IMR-90 (cell line): Measurements from ENCODE around the gene ARL14. TPM values are rescaled to one million over a fixed set of nuclear protein-coding genes. Genes with fewer than 3 reads are reported as not detected.

Experiments used
- ATAC-seq: fragments of 200-7000 bp; cut with Tn5 transposase; 2 replicates; pipeline ENCODE4 v1.9.1; 2020; ENCODE audit warnings: low read depth, mild to moderate bottlenecking, moderate library complexity
- BruUV-seq: library from RNA; stranded (reverse); fragments of 400-500 nt; replicated peaks from 2 replicates; lab custom pipeline; 2021; lab: Mats Ljungman, UMichigan
- CTCF ChIA-PET: fragments of 300-600 bp; formaldehyde crosslinking; extraction: SDS; loops from one replicate; lab custom pipeline; 2021; ENCODE audit warnings: antibody characterized with exemption; lab: Yijun Ruan, JAX
- POLR2A ChIA-PET: fragments of 300-600 bp; sonication (Branson Sonifier 250); formaldehyde crosslinking; loops from one replicate; lab custom pipeline; 2022; ENCODE audit warnings: antibody characterized with exemption; ENCODE audit not compliant: unreplicated experiment; lab: Charles Lee
- DNase-seq: peaks from one replicate; pipeline ENCODE4 v3.0.0; 2013
- H2AFZ ChIP-seq: replicated peaks from 2 replicates; pipeline ENCODE3; 2013; ENCODE audit warnings: low read length, mild to moderate bottlenecking; ENCODE audit not compliant: poor library complexity
- H2AK5ac ChIP-seq: 2 replicates; pipeline ENCODE4 v1.6.1; 2013; ENCODE audit warnings: low read depth, low read length, inconsistent platforms
- H2AK9ac ChIP-seq: replicated peaks from 2 replicates; pipeline ENCODE3; 2013; ENCODE audit warnings: mild to moderate bottlenecking, low read depth, low read length, moderate library complexity; ENCODE audit not compliant: poor library complexity
- H2BK120ac ChIP-seq: 2 replicates; pipeline ENCODE4 v1.6.1; 2013; ENCODE audit warnings: low read depth, low read length, inconsistent platforms
- H2BK15ac ChIP-seq: 3 replicates; pipeline ENCODE4 v1.6.1; 2013; ENCODE audit warnings: low read depth, low read length, inconsistent platforms
- H2BK20ac ChIP-seq: 2 replicates; pipeline ENCODE4 v1.6.1; 2013; ENCODE audit warnings: low read depth, mild to moderate bottlenecking, inconsistent platforms, low read length, moderate library complexity
- H2BK5ac ChIP-seq: 2 replicates; pipeline ENCODE4 v1.6.1; 2013; ENCODE audit warnings: mild to moderate bottlenecking, low read depth, low read length, inconsistent platforms; ENCODE audit not compliant: poor library complexity, severe bottlenecking
- H3K14ac ChIP-seq: replicated peaks from 2 replicates; pipeline ENCODE4 v1.6.1; 2013; ENCODE audit warnings: low read depth, low read length, inconsistent platforms
- H3K18ac ChIP-seq: 2 replicates; pipeline ENCODE4 v1.6.1; 2013; ENCODE audit warnings: low read depth, low read length, control low read depth
- H3K23ac ChIP-seq: 2 replicates; pipeline ENCODE4 v1.6.1; 2013; ENCODE audit warnings: low read depth, low read length, inconsistent platforms
- H3K27ac ChIP-seq: 2 replicates; pipeline ENCODE4 v1.5.1; 2013; ENCODE audit warnings: mild to moderate bottlenecking, control low read depth, low read length; ENCODE audit not compliant: insufficient read depth
- H3K27me3 ChIP-seq: 2 replicates; pipeline ENCODE4 v1.6.1; 2013; ENCODE audit warnings: low read length; ENCODE audit not compliant: control insufficient read depth, insufficient read depth
- H3K36me3 ChIP-seq: 2 replicates; pipeline ENCODE4 v1.6.1; 2013; ENCODE audit warnings: low read length, mixed read lengths; ENCODE audit not compliant: control insufficient read depth, insufficient read depth
- H3K4ac ChIP-seq: 2 replicates; pipeline ENCODE4 v1.6.1; 2013; ENCODE audit warnings: low read depth, low read length, inconsistent platforms
- H3K4me1 ChIP-seq: 2 replicates; pipeline ENCODE4 v1.6.1; 2013; ENCODE audit warnings: low read length, mixed read lengths; ENCODE audit not compliant: control insufficient read depth, insufficient read depth
- H3K4me2 ChIP-seq: 2 replicates; pipeline ENCODE4 v1.6.1; 2013; ENCODE audit warnings: low read depth, mild to moderate bottlenecking, control low read depth, low read length, moderate library complexity
- H3K4me3 ChIP-seq: 2 replicates; pipeline ENCODE4 v1.5.1; 2013; ENCODE audit warnings: low read depth, mild to moderate bottlenecking, control low read depth, low read length, moderate library complexity; ENCODE audit not compliant: insufficient read depth
- H3K56ac ChIP-seq: 2 replicates; pipeline ENCODE4 v1.6.1; 2013; ENCODE audit warnings: low read length, inconsistent platforms; ENCODE audit not compliant: insufficient read depth; ENCODE audit errors: extremely low read depth
- H3K79me1 ChIP-seq, 2 experiments: 2 replicates each; pipeline ENCODE4 v1.6.1; 2013; ENCODE audit warnings: low read length in 2 of 2, inconsistent platforms in 1 of 2, low read depth in 1 of 2
- H3K9ac ChIP-seq: 2 replicates; pipeline ENCODE4 v1.6.1; 2013; ENCODE audit warnings: low read depth, low read length, control low read depth
- H3K9me1 ChIP-seq: 2 replicates; pipeline ENCODE4 v1.6.1; 2013; ENCODE audit warnings: low read length, inconsistent platforms; ENCODE audit not compliant: insufficient read depth
- H3K9me3 ChIP-seq: 2 replicates; pipeline ENCODE4 v1.6.1; 2013; ENCODE audit warnings: low read length; ENCODE audit not compliant: control insufficient read depth, insufficient read depth
- H4K20me1 ChIP-seq: 2 replicates; pipeline ENCODE4 v1.6.1; 2013; ENCODE audit warnings: low read length, inconsistent platforms; ENCODE audit not compliant: insufficient read depth
- H4K5ac ChIP-seq: 2 replicates; pipeline ENCODE4 v1.6.1; 2013; ENCODE audit warnings: mild to moderate bottlenecking, low read depth, low read length, control low read depth
- H4K8ac ChIP-seq, 2 experiments: 2 replicates each; pipeline ENCODE4 v1.6.1; 2013; ENCODE audit warnings: low read depth in 2 of 2, low read length in 2 of 2, control low read depth in 1 of 2, inconsistent platforms in 1 of 2
- H4K91ac ChIP-seq: 2 replicates; pipeline ENCODE4 v1.6.1; 2013; ENCODE audit warnings: low read depth, low read length, inconsistent platforms; ENCODE audit not compliant: insufficient read depth
- BHLHE40 ChIP-seq: fragments of 150-350 bp; IDR thresholded peaks from 2 replicates; pipeline ENCODE4 v1.6.1; 2016; ENCODE audit warnings: mild to moderate bottlenecking, low read depth, low read length
- CEBPB ChIP-seq: IDR thresholded peaks from 2 replicates; pipeline ENCODE4 v1.6.1; 2012; ENCODE audit warnings: low read depth, low read length, improper control_type of control experiment
- CHD1 ChIP-seq: IDR thresholded peaks from 2 replicates; pipeline ENCODE4 v1.6.1; 2012; ENCODE audit warnings: low read depth, low read length, improper control_type of control experiment
- FOS ChIP-seq: fragments of 150-350 bp; IDR thresholded peaks from 2 replicates; pipeline ENCODE4 v1.6.1; 2016; ENCODE audit warnings: low read depth, low read length
- MAZ ChIP-seq: IDR thresholded peaks from 2 replicates; pipeline ENCODE4 v1.6.1; 2012; ENCODE audit warnings: low read depth, mild to moderate bottlenecking, low read length, improper control_type of control experiment, moderate library complexity, borderline replicate concordance
- MXI1 ChIP-seq: IDR thresholded peaks from 2 replicates; pipeline ENCODE4 v1.6.1; 2012; ENCODE audit warnings: low read depth, mild to moderate bottlenecking, low read length, moderate library complexity, borderline replicate concordance
- NFE2L2 ChIP-seq: fragments of 150-350 bp; IDR thresholded peaks from 2 replicates; pipeline ENCODE4 v1.6.1; 2016; ENCODE audit warnings: low read depth, mild to moderate bottlenecking, low read length
- POLR2A ChIP-seq: IDR thresholded peaks from 2 replicates; pipeline ENCODE4 v1.6.1; 2012; ENCODE audit warnings: mild to moderate bottlenecking, low read depth, low read length
- RAD21 ChIP-seq: IDR thresholded peaks from 2 replicates; pipeline ENCODE4 v1.6.1; 2012; ENCODE audit warnings: low read length, improper control_type of control experiment
- RCOR1 ChIP-seq: IDR thresholded peaks from 2 replicates; pipeline ENCODE4 v1.6.1; 2012; ENCODE audit warnings: mild to moderate bottlenecking, low read length, improper control_type of control experiment; ENCODE audit not compliant: insufficient replicate concordance
- RFX5 ChIP-seq: IDR thresholded peaks from 2 replicates; pipeline ENCODE4 v1.8.0; 2012; ENCODE audit warnings: low read depth, mild to moderate bottlenecking, low read length, moderate library complexity
- SMC3 ChIP-seq: fragments of 150-350 bp; IDR thresholded peaks from 2 replicates; pipeline ENCODE4 v1.6.1; 2016; ENCODE audit warnings: low read depth, mild to moderate bottlenecking, antibody characterized with exemption, low read length, moderate library complexity
- USF2 ChIP-seq: fragments of 150-350 bp; IDR thresholded peaks from 2 replicates; pipeline ENCODE4 v1.6.1; 2017; ENCODE audit warnings: mild to moderate bottlenecking, antibody characterized with exemption, low read length, low read depth
- WGBS, 2 experiments: methylation state at CpG; one replicate each; pipeline versions ENCODE4 v1.1.5 to v1.1.7; 2013; ENCODE audit warnings: missing lambda C conversion rate in 2 of 2; ENCODE audit not compliant: insufficient read length in 1 of 2; ENCODE audit errors: extremely low coverage in 2 of 2; 5-methylcytosine and 5-hydroxymethylcytosine counted together
- dilution Hi-C: fragments of 300-500 bp; cut with HindIII; formaldehyde crosslinking; loops from one replicate; pipeline ENCODE4 v1.14.3; 2018; ENCODE audit warnings: low sequenced_read_pairs; ENCODE audit not compliant: unreplicated experiment
- in situ Hi-C: fragments of 300-500 bp; cut with MboI; formaldehyde crosslinking; loops from 3 replicates; pipeline ENCODE4 v1.14.3; 2019; ENCODE audit warnings: low sequenced_read_pairs, inconsistent platforms, mixed read lengths
- intact Hi-C: fragments of 100-400 bp; cut with micrococcal nuclease; formaldehyde crosslinking; loops from 2 replicates; pipeline ENCODE4 v1.10.0; 2022
- polyA plus RNA-seq, 3 experiments: library from polyadenylated mRNA; depleted of rRNA; stranded (reverse); fragments of >200 nt; gene quantifications; 2 replicates each; pipeline ENCODE4 v1.2.3, GENCODE V29; 2012; ENCODE audit warnings: low replicate concordance in 1 of 3
- total RNA-seq: library from RNA; depleted of rRNA; stranded (reverse); fragments of >200 nt; gene quantifications from 2 replicates; pipeline ENCODE4 v1.2.3, GENCODE V29; 2012

Gene ARL14
- total and polyA plus RNA-seq, 2 of the 4 experiments (the other 2 are of a cell fraction) = 0.15 to 0.18 TPM

GRCh38 chr3:160695003-160695402 is 18.0 kb downstream of the ARL14 start:
- H2BK15ac ChIP-seq = peak overlapping the region; percentile 82; the same call in 2 of the 3 replicates
- no peak for DNase-seq
- ATAC-seq = no peak
- no peak overlapping the region for H3K4me2 ChIP-seq
- WGBS, 2 experiments = 100% methylated on average over 2 of the region's 8 CpGs; no CpG with 5 or more reads in 1 of the 2 experiments
- H3K4me3 ChIP-seq = no peak overlapping the region
- no peak overlapping the region for H3K27ac ChIP-seq
- no peak overlapping the region for H3K9ac ChIP-seq
- H4K5ac ChIP-seq = no peak overlapping the region
- H3K23ac ChIP-seq = no peak overlapping the region
- no peak overlapping the region for H3K56ac ChIP-seq
- no peaks in the 10 kb centered on the region for H3K9me3 ChIP-seq
- no peak overlapping the region for H3K18ac ChIP-seq
- peak overlapping the region; percentile 43 for H3K4ac ChIP-seq
- dilution Hi-C loops = no loop called here
- H2AK5ac ChIP-seq = peak overlapping the region; percentile 64; the same call in 1 of the 2 replicates
- no peaks in the 10 kb centered on the region for H3K79me1 ChIP-seq
- no TSS peak for BruUV-seq
- no peaks in the 10 kb centered on the region for H3K27me3 ChIP-seq
- no peaks in the 10 kb centered on the region; the same call in 1 of the 2 replicates for H3K9me1 ChIP-seq
- peak overlapping the region; percentile 39 for H2BK120ac ChIP-seq
- in situ Hi-C loops = no loop called here
- H2AFZ ChIP-seq = no peak overlapping the region
- TF ChIP-seq NFE2L2 (no peak), MXI1 (no peak), USF2 (no peak), RFX5 (no peak), RAD21 (no peak), RCOR1 (no peak), FOS (no peak), CHD1 (no peak), POLR2A (no peak), BHLHE40 (no peak), SMC3 (no peak), CEBPB (no peak), MAZ (no peak)
- H3K36me3 ChIP-seq = no peaks in the 10 kb centered on the region
- H3K14ac ChIP-seq = peak overlapping the region; percentile 72
- CTCF ChIA-PET = no interaction called here
- H2BK20ac ChIP-seq = peak overlapping the region; percentile 49; the same call in 1 of the 2 replicates
- H4K8ac ChIP-seq = no peak overlapping the region; a peak in 1 of 4 replicates
- no peak overlapping the region for H2AK9ac ChIP-seq
- H4K20me1 ChIP-seq = no peaks in the 10 kb centered on the region
- H3K4me1 ChIP-seq = peaks cover 12% of the 10 kb centered on the region
- intact Hi-C loops = no loop called here
- POLR2A ChIA-PET = no interaction called here
- H2BK5ac ChIP-seq = peak overlapping the region; percentile 30
- H4K91ac ChIP-seq = peak overlapping the region; percentile 31; the same call in 1 of the 2 replicates
